ENCODE data around the gene RFNG. TPM values are rescaled to one million over a fixed set of nuclear protein-coding genes. Genes with fewer than 3 reads are reported as not detected.

Gene RFNG
- total and polyA plus RNA-seq, 2 of the 13 experiments (the other 11 are each of a cell fraction or from before 2014, with no cell fraction given), result 61.4 to 64.0 TPM

- H2AFZ ChIP-seq (ENCODE audit: low read length), result no peak within 1 kb of the TSS
- DNase-seq (ENCODE audit: low spot score), result no peak
- H3K4me3 ChIP-seq (replicated peaks in 1 of 3; ENCODE audit: insufficient read depth in 1 of 3, low read depth in 2 of 3, low read length in 3 of 3), result peak within 1 kb of the TSS; percentile 80 to 90 (median 90)
- FAIRE-seq, result no peak
- 2% methylated on average over 16 of the region's 64 CpGs for WGBS (ENCODE audit: low lambda C conversion rate)
- no peaks in the 10 kb centered on the region for H3K9me3 ChIP-seq (ENCODE audit: low read length)
- H3K4me2 ChIP-seq (ENCODE audit: low read depth, low read length), result peak within 1 kb of the TSS; percentile 95
- TSS peak; percentile 82 for BruUV-seq (replicated peaks)
- H4K20me1 ChIP-seq (ENCODE audit: insufficient read depth, low read length), result no peaks in the 10 kb centered on the region; the same call in 1 of the 2 replicates
- peaks cover 1 to 3% of the 10 kb centered on the region in 2 experiments; a peak in 2 of 5 replicates for H3K36me3 ChIP-seq (replicated peaks in 1 of 2; ENCODE audit: control insufficient read depth in 1 of 2, insufficient read depth in 2 of 2, low read length in 2 of 2)
- ChIA-PET POLR2A (interaction anchor here (0.6 to 14.1 kb wide), 40 partner anchors 9 to 320 kb away, joined by 3 to 470 read pairs (median 6); partner anchors contain the start of genes ARHGDIA, DCXR, FASN and MAFG), CTCF (ENCODE audit: low intra/inter-chr PET ratio, low total read pairs) (interaction anchor here (0.9 to 6.8 kb wide), 4 partner anchors 22 to 131 kb away, joined by 3 to 181 read pairs (median 4); partner anchors contain the start of genes ALYREF, ANAPC11 and NOTUM)
- ATAC-seq, result peak; percentile 67
- in situ Hi-C loops (cut with HindIII; ENCODE audit: extremely low pct_ligation_motif_present, low pct_unique_long_range_greater_than_20kb) (loop anchor here (5.0 kb wide), 1 partner anchor 65 kb away; no protein-coding TSS in a partner anchor), intact Hi-C loops (cut with micrococcal nuclease; ENCODE audit: unreplicated experiment) (loop anchor here (5.0 kb wide), 2 partner anchors 130 to 155 kb away; no protein-coding TSS in a partner anchor)
- peak within 1 kb of the TSS; percentile 95 for H3K9ac ChIP-seq (ENCODE audit: insufficient read depth, low read depth, low read length)
- peak within 1 kb of the TSS; percentile 78 for H3K27ac ChIP-seq (ENCODE audit: extremely low read length, insufficient read depth, low read length)
- peaks cover 41% of the 10 kb centered on the region for H3K79me2 ChIP-seq (ENCODE audit: insufficient read depth, low read length)
- H3K27me3 ChIP-seq (ENCODE audit: control insufficient read depth in 1 of 2, insufficient read depth in 2 of 2, low read length in 2 of 2), result no peaks in the 10 kb centered on the region; a peak in 1 of 5 replicates
- peaks cover 73% of the 10 kb centered on the region for H3K4me1 ChIP-seq (ENCODE audit: insufficient read depth, low read length)
- peak; percentile 41; the same call in 1 of the 2 replicates for TF ChIP-seq ZNF44 (CRISPR knock-in tag; IDR thresholded peaks at IDR 0.05)
- TF ChIP-seq AGO2 (optimal IDR thresholded peaks at IDR 0.05; ENCODE audit: low read depth, low read length), result peak; percentile 100
- no peak for TF ChIP-seq SETDB1 (CRISPR knock-in tag; IDR thresholded peaks at IDR 0.05; ENCODE audit: borderline replicate concordance)
- 0 out of 2 replicates have a peak, but pooled peaks have one; percentile 57 for TF ChIP-seq ZFP82 (CRISPR knock-in tag; IDR thresholded peaks at IDR 0.05; ENCODE audit: borderline replicate concordance)
- TF ChIP-seq ZFX (CRISPR knock-in tag; IDR thresholded peaks at IDR 0.05; ENCODE audit: low read depth), result peak; percentile 51
- TF ChIP-seq ZNF549 (CRISPR knock-in tag; IDR thresholded peaks at IDR 0.05), result 0 out of 2 replicates have a peak, but pooled peaks have one; percentile 22
- no peak for TF ChIP-seq CBX2 (IDR thresholded peaks at IDR 0.05; ENCODE audit: low read depth, low read length)
- TF ChIP-seq CBX2 (CRISPR knock-in tag; IDR thresholded peaks at IDR 0.05; ENCODE audit: low read depth), result peak; percentile 44; the same call in 1 of the 2 replicates
- TF ChIP-seq HES4 (CRISPR knock-in tag; IDR thresholded peaks at IDR 0.05; ENCODE audit: borderline replicate concordance), result peak; percentile 52
- 0 out of 2 replicates have a peak, but pooled peaks have one; percentile 38 for TF ChIP-seq ZNF280D (CRISPR knock-in tag; IDR thresholded peaks at IDR 0.05)
- peak; percentile 95 for TF ChIP-seq TMF1 (CRISPR knock-in tag; IDR thresholded peaks at IDR 0.05; ENCODE audit: low read depth)
- no peak for TF ChIP-seq EHMT2 (IDR thresholded peaks at IDR 0.05; ENCODE audit: borderline replicate concordance, low read depth, low read length)
- TF ChIP-seq RAD21 (CRISPR knock-in tag; IDR thresholded peaks at IDR 0.05), result peak; percentile 58; the same call in 1 of the 2 replicates
- TF ChIP-seq HNF4G (IDR thresholded peaks at IDR 0.05; ENCODE audit: borderline replicate concordance, low read depth, low read length), result no peak
- TF ChIP-seq HNF4G (CRISPR knock-in tag; IDR thresholded peaks at IDR 0.05; ENCODE audit: borderline replicate concordance, low read depth), result 0 out of 2 replicates have a peak, but pooled peaks have one; percentile 59
- peak; percentile 59 for TF ChIP-seq ZBTB7A (CRISPR knock-in tag; IDR thresholded peaks at IDR 0.05)
- peak; percentile 78; the same call in 1 of the 2 replicates for TF ChIP-seq EEA1 (CRISPR knock-in tag; IDR thresholded peaks at IDR 0.05; ENCODE audit: borderline replicate concordance)
- 0 out of 2 replicates have a peak, but pooled peaks have one; percentile 51 for TF ChIP-seq GATAD1 (CRISPR knock-in tag; IDR thresholded peaks at IDR 0.05)
- peak; percentile 18; the same call in 1 of the 2 replicates for TF ChIP-seq ZNF563 (CRISPR knock-in tag; IDR thresholded peaks at IDR 0.05)
- no peak for TF ChIP-seq TSC22D2 (CRISPR knock-in tag; IDR thresholded peaks at IDR 0.05; ENCODE audit: borderline replicate concordance)
- TF ChIP-seq XRCC5 (optimal IDR thresholded peaks at IDR 0.05; ENCODE audit: low read length), result no peak
- TF ChIP-seq SIN3A (IDR thresholded peaks at IDR 0.05; ENCODE audit: borderline replicate concordance, low read depth, low read length), result peak; percentile 71; the same call in 1 of the 2 replicates
These were observed 29.2 kb downstream of the RFNG start, which contains the start of gene CENPX for GRCh38 chr17:82022310-82022980. TSS of gene CENPX (minus strand) at chr17:82022878. CDS start at chr17:82022861, 17 bp downstream.
